ENCODE measurements around the gene HTR6.

DNA sequence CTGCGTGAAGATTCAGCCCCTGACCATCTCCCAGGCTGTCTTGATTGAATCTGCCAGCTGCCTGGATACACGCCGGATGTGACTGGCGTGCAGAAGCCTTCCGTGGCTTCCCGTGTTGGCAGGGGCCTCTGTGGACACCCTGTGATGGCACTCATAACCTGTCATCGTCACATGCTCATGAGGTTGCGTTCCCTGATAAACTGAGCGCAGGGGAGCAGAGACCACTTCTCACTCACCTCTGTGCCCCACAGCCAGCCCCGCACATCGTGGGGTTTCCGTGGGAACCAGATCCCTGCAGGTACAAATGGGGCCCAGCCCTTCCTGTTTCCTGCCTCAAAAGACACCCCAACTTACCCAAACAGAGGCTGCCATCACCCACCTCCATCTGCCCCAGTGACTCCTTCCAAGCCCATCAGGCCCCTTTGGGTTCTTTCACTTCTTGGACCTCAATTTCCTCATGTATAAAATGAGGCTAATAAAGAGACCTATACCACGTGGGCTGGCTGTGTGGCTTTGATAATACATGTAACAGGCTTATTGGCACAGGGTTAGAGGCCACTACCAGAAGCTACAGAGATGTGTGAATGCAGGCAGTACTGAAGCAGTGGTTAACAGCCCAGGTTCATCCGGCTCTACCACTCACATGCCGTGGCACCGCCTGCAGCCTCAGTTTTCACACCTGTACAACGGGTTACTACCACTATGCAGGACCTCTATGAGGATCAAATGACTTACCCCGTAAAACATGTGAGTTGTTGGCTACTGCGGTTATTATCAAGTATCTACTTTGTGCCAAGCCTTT lies 23.6 kb downstream of the HTR6 start:
- TF ChIP-seq, protein P1, sequence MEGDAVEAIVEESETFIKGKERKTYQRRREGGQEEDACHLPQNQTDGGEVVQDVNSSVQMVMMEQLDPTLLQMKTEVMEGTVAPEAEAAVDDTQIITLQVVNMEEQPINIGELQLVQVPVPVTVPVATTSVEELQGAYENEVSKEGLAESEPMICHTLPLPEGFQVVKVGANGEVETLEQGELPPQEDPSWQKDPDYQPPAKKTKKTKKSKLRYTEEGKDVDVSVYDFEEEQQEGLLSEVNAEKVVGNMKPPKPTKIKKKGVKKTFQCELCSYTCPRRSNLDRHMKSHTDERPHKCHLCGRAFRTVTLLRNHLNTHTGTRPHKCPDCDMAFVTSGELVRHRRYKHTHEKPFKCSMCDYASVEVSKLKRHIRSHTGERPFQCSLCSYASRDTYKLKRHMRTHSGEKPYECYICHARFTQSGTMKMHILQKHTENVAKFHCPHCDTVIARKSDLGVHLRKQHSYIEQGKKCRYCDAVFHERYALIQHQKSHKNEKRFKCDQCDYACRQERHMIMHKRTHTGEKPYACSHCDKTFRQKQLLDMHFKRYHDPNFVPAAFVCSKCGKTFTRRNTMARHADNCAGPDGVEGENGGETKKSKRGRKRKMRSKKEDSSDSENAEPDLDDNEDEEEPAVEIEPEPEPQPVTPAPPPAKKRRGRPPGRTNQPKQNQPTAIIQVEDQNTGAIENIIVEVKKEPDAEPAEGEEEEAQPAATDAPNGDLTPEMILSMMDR (IDR thresholded peaks at IDR 0.05) = no peak
- no peak for TF ChIP-seq POLR2A (IDR thresholded peaks at IDR 0.05)

All from tibial nerve (tissue), 3 donors.